DOHH2 (cell line): ENCODE data around the gene KLHL28.

ENCODE experiments used
- CTCF ChIP-seq: fragments of 200-600 bp; sonication (generic); IDR thresholded peaks from one replicate; pipeline ENCODE4 v1.5.1; 2014; ENCODE audit warnings: antibody characterized with exemption, mild to moderate bottlenecking, low read depth, low read length; ENCODE audit not compliant: poor library complexity, severe bottlenecking
- EZH2phosphoT487 ChIP-seq: fragments of 200-600 bp; sonication (generic); IDR thresholded peaks from 2 replicates; pipeline ENCODE4 v1.6.1; 2017; ENCODE audit warnings: borderline replicate concordance, mild to moderate bottlenecking, antibody characterized with exemption, low read length, moderate library complexity, mixed read lengths

DNA sequence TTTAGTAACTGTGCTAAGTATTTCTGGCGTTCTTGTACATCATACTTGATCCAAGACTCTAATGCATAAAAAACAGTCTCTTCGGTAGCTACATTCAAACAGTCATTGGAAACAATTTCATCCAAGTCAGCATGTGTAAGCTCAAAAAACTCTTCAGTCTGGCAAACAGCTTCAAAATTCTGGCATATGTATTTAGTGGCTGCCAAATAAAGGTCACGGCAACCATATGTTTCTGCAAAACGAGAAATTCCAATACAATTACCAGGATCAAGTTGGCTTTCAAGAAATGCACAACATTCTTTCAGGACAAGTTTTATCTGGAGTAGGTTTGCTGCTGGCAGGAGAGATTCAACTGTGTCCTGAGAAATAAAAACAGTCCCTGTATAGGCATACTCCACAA, 16.5 kb downstream of the KLHL28 start:
- TF ChIP-seq CTCF (no peak), EZH2phosphoT487 (no peak)
